HepG2 (cell line): ENCODE results near the gene HSF4. TPM values are rescaled to one million over a fixed set of nuclear protein-coding genes. Genes with fewer than 3 reads are reported as not detected.
A peak's percentile ranks its signal among the peaks of the same experiment; 100 is the strongest.

Experiments used
- AKAP8 ChIP-seq: sonication (generic); formaldehyde crosslinking; IDR thresholded peaks from 2 replicates; pipeline ENCODE4 v1.5.1; 2020; ENCODE audit warnings: mild to moderate bottlenecking, missing genetic modification reagents
- CBX5 ChIP-seq: sonication (generic); formaldehyde crosslinking; IDR thresholded peaks from 2 replicates; pipeline ENCODE4 v1.4.0; 2020; ENCODE audit warnings: missing genetic modification reagents, borderline replicate concordance
- FLYWCH1 ChIP-seq: sonication (generic); formaldehyde crosslinking; IDR thresholded peaks from 2 replicates; pipeline ENCODE4 v1.8.1; 2023; ENCODE audit warnings: mild to moderate bottlenecking, missing genetic modification reagents
- FOXK2 ChIP-seq: fragments of 450-650 bp; IDR thresholded peaks from 2 replicates; pipeline ENCODE4 v1.6.1; 2016
- HCFC1 ChIP-seq: fragments of 150-350 bp; IDR thresholded peaks from 2 replicates; pipeline ENCODE4 v1.6.1; 2014; ENCODE audit warnings: low read depth, low read length
- HNF4G ChIP-seq, 2 experiments: sonication (generic) in 1 of 2; formaldehyde crosslinking in 1 of 2; IDR thresholded peaks; 2 replicates each; pipeline versions ENCODE4 v1.4.0 to v1.6.1; 2011 to 2020; ENCODE audit warnings: borderline replicate concordance in 2 of 2, low read depth in 2 of 2, mild to moderate bottlenecking in 2 of 2, low read length in 1 of 2, missing genetic modification reagents in 1 of 2, moderate library complexity in 1 of 2
- MLX ChIP-seq: IDR thresholded peaks from 2 replicates; pipeline ENCODE4 v1.6.1; 2016
- MTF1 ChIP-seq: sonication (generic); formaldehyde crosslinking; IDR thresholded peaks from 2 replicates; pipeline ENCODE4 v1.5.0; 2020; ENCODE audit warnings: missing genetic modification reagents
- NCOR1 ChIP-seq: fragments of 200-600 bp; sonication (generic); IDR thresholded peaks from 2 replicates; pipeline ENCODE4 v1.7.0; 2017; ENCODE audit warnings: antibody characterized with exemption, low read length, borderline replicate concordance
- RNF2 ChIP-seq: fragments of 450-650 bp; conservative IDR thresholded peaks from 2 replicates; pipeline ENCODE4 v1.6.1; 2016; ENCODE audit warnings: low read depth
- SKIL ChIP-seq: sonication (generic); formaldehyde crosslinking; IDR thresholded peaks from 2 replicates; pipeline ENCODE4 v1.8.0; 2022; ENCODE audit warnings: missing genetic modification reagents, mild to moderate bottlenecking, moderate library complexity, borderline replicate concordance
- STAT5B ChIP-seq: sonication (generic); formaldehyde crosslinking; IDR thresholded peaks from 2 replicates; pipeline ENCODE4 v1.4.0; 2020; ENCODE audit warnings: missing genetic modification reagents
- TRIM24 ChIP-seq: sonication (generic); formaldehyde crosslinking; IDR thresholded peaks from 2 replicates; pipeline ENCODE4 v1.8.0; 2022; ENCODE audit warnings: mild to moderate bottlenecking, missing genetic modification reagents
- ZBTB21 ChIP-seq: sonication (generic); formaldehyde crosslinking; IDR thresholded peaks from 2 replicates; pipeline ENCODE4 v1.4.0; 2020; ENCODE audit warnings: missing genetic modification reagents
- ZBTB46 ChIP-seq: sonication (generic); formaldehyde crosslinking; IDR thresholded peaks from 2 replicates; pipeline ENCODE4 v1.4.0; 2020; ENCODE audit warnings: mild to moderate bottlenecking, missing genetic modification reagents, borderline replicate concordance
- ZGPAT ChIP-seq: IDR thresholded peaks from 2 replicates; pipeline ENCODE4 v1.6.1; 2016; ENCODE audit warnings: mild to moderate bottlenecking
- ZNF33A ChIP-seq: sonication (generic); formaldehyde crosslinking; IDR thresholded peaks from 2 replicates; pipeline ENCODE4 v1.5.1; 2020; ENCODE audit warnings: missing genetic modification reagents, mild to moderate bottlenecking, moderate library complexity, borderline replicate concordance
- ZNF343 ChIP-seq: sonication (generic); formaldehyde crosslinking; IDR thresholded peaks from 2 replicates; pipeline ENCODE4 v1.4.0; 2020; ENCODE audit warnings: mild to moderate bottlenecking, missing genetic modification reagents
- ZNF513 ChIP-seq: sonication (generic); formaldehyde crosslinking; conservative IDR thresholded peaks from 2 replicates; pipeline ENCODE4 v1.5.0; 2020; ENCODE audit warnings: missing genetic modification reagents
- ZNF775 ChIP-seq: sonication (generic); formaldehyde crosslinking; IDR thresholded peaks from 2 replicates; pipeline ENCODE4 v1.4.0; 2020; ENCODE audit warnings: missing genetic modification reagents, mild to moderate bottlenecking, moderate library complexity, borderline replicate concordance
- ZNF777 ChIP-seq: sonication (generic); formaldehyde crosslinking; IDR thresholded peaks from 2 replicates; pipeline ENCODE4 v1.4.0; 2020; ENCODE audit warnings: missing genetic modification reagents
- ZNF780A ChIP-seq: sonication (generic); formaldehyde crosslinking; IDR thresholded peaks from 2 replicates; pipeline ENCODE4 v1.8.0; 2022; ENCODE audit warnings: mild to moderate bottlenecking, missing genetic modification reagents, moderate library complexity
- ZNF792 ChIP-seq: IDR thresholded peaks from 2 replicates; pipeline ENCODE4 v1.6.1; 2016
- polyA plus RNA-seq, 8 experiments: library from polyadenylated mRNA; depleted of rRNA in 3 of 8; stranded (reverse) in 7 of 8; unstranded in 1 of 8; fragments of >200 nt; fragmentation: Illumina TruSeq in 4 of 8; extraction: Trizol in 4 of 8; gene quantifications; 2 replicates each; pipeline versions ENCODE4 v1.2.1 to v1.2.3, GENCODE V29; 2011 to 2016; ENCODE audit warnings: low read depth in 4 of 8, missing spikeins in 1 of 8, mixed read lengths in 1 of 8; ENCODE audit not compliant: insufficient read depth in 1 of 8
- total RNA-seq, 5 experiments: library from RNA; depleted of rRNA; stranded (reverse); fragments of >200 nt; fragmentation: Illumina TruSeq; extraction: Trizol; gene quantifications; 2 replicates each; pipeline ENCODE4 v1.2.3, GENCODE V29; 2016; ENCODE audit warnings: low read depth in 1 of 5

Gene HSF4
- total and polyA plus RNA-seq, 2 of the 13 experiments (the other 11 are each of a cell fraction or from before 2014, with no cell fraction given): 3.5 to 16.9 TPM

GRCh38 chr16:67191995-67192681 is 27.6 kb downstream of the HSF4 start, which contains the start of gene E2F4 (continued):
- TF ChIP-seq RNF2: peak; percentile 86
- TF ChIP-seq ZNF792: peak; percentile 44; the same call in 1 of the 2 replicates
- peak; percentile 34; the same call in 1 of the 2 replicates for TF ChIP-seq HNF4G (IDR thresholded peaks at IDR 0.05; ENCODE audit: borderline replicate concordance, low read depth, low read length)
- peak; percentile 75; the same call in 1 of the 2 replicates for TF ChIP-seq HNF4G (CRISPR knock-in tag; IDR thresholded peaks at IDR 0.05; ENCODE audit: borderline replicate concordance, low read depth)
- no peak for TF ChIP-seq ZBTB21 (CRISPR knock-in tag)
- TF ChIP-seq MTF1 (CRISPR knock-in tag): no peak
- TF ChIP-seq ZNF777: no peak; the same call in 1 of the 2 replicates
- TF ChIP-seq FLYWCH1 (CRISPR knock-in tag): no peak
- TF ChIP-seq MLX (CRISPR knock-in tag): peak; percentile 30; the same call in 1 of the 2 replicates
- 0 out of 2 replicates have a peak, but pooled peaks have one; percentile 8 for TF ChIP-seq SKIL (CRISPR knock-in tag)
- TF ChIP-seq ZNF33A (CRISPR knock-in tag): no peak
- TF ChIP-seq CBX5 (CRISPR knock-in tag): peak; percentile 31; the same call in 1 of the 2 replicates
- TF ChIP-seq STAT5B (CRISPR knock-in tag): peak; percentile 6; the same call in 1 of the 2 replicates
- peak; percentile 77 for TF ChIP-seq HCFC1
- peak; percentile 73 for TF ChIP-seq ZGPAT (CRISPR knock-in tag)
- no peak for TF ChIP-seq ZBTB46
- no peak for TF ChIP-seq TRIM24
- no peak for TF ChIP-seq ZNF780A (CRISPR knock-in tag)
- TF ChIP-seq ZNF775 (CRISPR knock-in tag): 0 out of 2 replicates have a peak, but pooled peaks have one; percentile 12
- TF ChIP-seq ZNF513 (CRISPR knock-in tag): no peak; the same call in 1 of the 2 replicates
- peak; percentile 48; the same call in 1 of the 2 replicates for TF ChIP-seq FOXK2
- no peak for TF ChIP-seq ZNF343 (CRISPR knock-in tag)
- TF ChIP-seq NCOR1: no peak
- TF ChIP-seq AKAP8 (CRISPR knock-in tag): peak; percentile 89
